MCF 10A (cell line): ENCODE measurements around the gene RAPGEF3. TPM values are rescaled to one million over a fixed set of nuclear protein-coding genes. Genes with fewer than 3 reads are reported as not detected.

Source experiments
- BruUV-seq: library from RNA; stranded (reverse); fragments of 400-500 nt; replicated peaks from 2 replicates; lab custom pipeline; 2021; lab: Mats Ljungman, UMichigan
- CTCF ChIA-PET: fragments of 300-600 bp; sonication (Branson Sonifier 250); formaldehyde crosslinking; extraction: SDS; loops from one replicate; lab custom pipeline; 2021; ENCODE audit warnings: antibody characterized with exemption, inconsistent platforms; lab: Yijun Ruan, JAX
- POLR2A ChIA-PET: fragments of 300-600, 350-650 bp; sonication (Branson Sonifier 250); formaldehyde crosslinking; extraction: SDS; loops from one replicate; lab custom pipeline; 2020; ENCODE audit warnings: antibody characterized with exemption, inconsistent platforms; lab: Yijun Ruan, JAX
- DNase-seq: peaks from one replicate; pipeline ENCODE4 v3.0.0-alpha.2; 2018; ENCODE audit not compliant: unreplicated experiment
- H3K27ac Mint-ChIP-seq: one replicate; pipeline ENCODE4 v1.8.0; 2022; ENCODE audit warnings: mild to moderate bottlenecking, low read depth, mixed read lengths; ENCODE audit not compliant: unreplicated experiment
- H3K27me3 Mint-ChIP-seq: one replicate; pipeline ENCODE4 v1.8.0; 2022; ENCODE audit warnings: mixed read lengths; ENCODE audit not compliant: insufficient read depth, unreplicated experiment
- H3K36me3 Mint-ChIP-seq: one replicate; pipeline ENCODE4 v1.8.0; 2022; ENCODE audit warnings: mild to moderate bottlenecking, moderate library complexity, mixed read lengths; ENCODE audit not compliant: insufficient read depth, unreplicated experiment
- H3K4me1 Mint-ChIP-seq: one replicate; pipeline ENCODE4 v1.8.0; 2022; ENCODE audit warnings: mixed read lengths; ENCODE audit not compliant: insufficient read depth, unreplicated experiment
- H3K4me3 Mint-ChIP-seq: one replicate; pipeline ENCODE4 v1.8.0; 2022; ENCODE audit warnings: mild to moderate bottlenecking, moderate library complexity, mixed read lengths; ENCODE audit not compliant: unreplicated experiment
- H3K9me3 Mint-ChIP-seq: one replicate; pipeline ENCODE4 v1.8.0; 2022; ENCODE audit warnings: mixed read lengths; ENCODE audit not compliant: unreplicated experiment
- intact Hi-C: fragments of 100-400 bp; cut with micrococcal nuclease; formaldehyde crosslinking; loops from 2 replicates; pipeline ENCODE4 v1.14.1; 2022
- total RNA-seq: library from RNA; stranded (reverse); gene quantifications from 2 replicates; pipeline ENCODE4 v1.2.3, GENCODE V29; 2022
- TF ChIP-seq, protein P1 (sequence below): fragments of 200-600 bp; IDR thresholded peaks from one replicate; pipeline ENCODE4 v1.8.0; 2022; ENCODE audit warnings: antibody characterized with exemption, mild to moderate bottlenecking; ENCODE audit not compliant: unreplicated experiment

RAPGEF3 gene
- total RNA-seq, 1 experiment from 2014 or later, result 1.4 TPM

GRCh38 chr12:47798382-47798948 is 39.8 kb upstream of the RAPGEF3 start:
- CTCF ChIA-PET, result interaction anchor here (0.6 to 38.2 kb wide), 3 partner anchors 19 to 542 kb away, joined by 3 to 622 read pairs (median 11); no protein-coding TSS in a partner anchor

GRCh38 chr12:47797441-47797840 is 38.8 kb upstream of the RAPGEF3 start:
- intact Hi-C loops, result loop anchor here (1.0 kb wide), 1 partner anchor 40 kb away; no protein-coding TSS in a partner anchor
- no peak for DNase-seq
- H3K4me1 Mint-ChIP-seq, result peaks cover 5% of the 10 kb centered on the region
- ChIA-PET POLR2A (no interaction called here), CTCF (interaction anchor here (0.6 to 38.2 kb wide), 4 partner anchors 10 to 51 kb away, joined by 3 to 622 read pairs (median 4); no protein-coding TSS in a partner anchor)
- peaks cover 27% of the 10 kb centered on the region for H3K36me3 Mint-ChIP-seq
- H3K27ac Mint-ChIP-seq, result no peak overlapping the region
- H3K27me3 Mint-ChIP-seq, result no peaks in the 10 kb centered on the region
- H3K9me3 Mint-ChIP-seq, result no peaks in the 10 kb centered on the region
- TF ChIP-seq, protein P1, sequence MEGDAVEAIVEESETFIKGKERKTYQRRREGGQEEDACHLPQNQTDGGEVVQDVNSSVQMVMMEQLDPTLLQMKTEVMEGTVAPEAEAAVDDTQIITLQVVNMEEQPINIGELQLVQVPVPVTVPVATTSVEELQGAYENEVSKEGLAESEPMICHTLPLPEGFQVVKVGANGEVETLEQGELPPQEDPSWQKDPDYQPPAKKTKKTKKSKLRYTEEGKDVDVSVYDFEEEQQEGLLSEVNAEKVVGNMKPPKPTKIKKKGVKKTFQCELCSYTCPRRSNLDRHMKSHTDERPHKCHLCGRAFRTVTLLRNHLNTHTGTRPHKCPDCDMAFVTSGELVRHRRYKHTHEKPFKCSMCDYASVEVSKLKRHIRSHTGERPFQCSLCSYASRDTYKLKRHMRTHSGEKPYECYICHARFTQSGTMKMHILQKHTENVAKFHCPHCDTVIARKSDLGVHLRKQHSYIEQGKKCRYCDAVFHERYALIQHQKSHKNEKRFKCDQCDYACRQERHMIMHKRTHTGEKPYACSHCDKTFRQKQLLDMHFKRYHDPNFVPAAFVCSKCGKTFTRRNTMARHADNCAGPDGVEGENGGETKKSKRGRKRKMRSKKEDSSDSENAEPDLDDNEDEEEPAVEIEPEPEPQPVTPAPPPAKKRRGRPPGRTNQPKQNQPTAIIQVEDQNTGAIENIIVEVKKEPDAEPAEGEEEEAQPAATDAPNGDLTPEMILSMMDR, result no peak
- no TSS peak for BruUV-seq
- no peak overlapping the region for H3K4me3 Mint-ChIP-seq

More at GRCh38 chr12:47798382-47798948, 39.8 kb upstream of the RAPGEF3 start:
- no TSS peak for BruUV-seq
- peaks cover 5% of the 10 kb centered on the region for H3K4me1 Mint-ChIP-seq
- TF ChIP-seq, protein P1, result no peak
- DNase-seq, result no peak
- no peaks in the 10 kb centered on the region for H3K9me3 Mint-ChIP-seq
- no peaks in the 10 kb centered on the region for H3K27me3 Mint-ChIP-seq
- POLR2A ChIA-PET, result no interaction called here
- H3K36me3 Mint-ChIP-seq, result peaks cover 26% of the 10 kb centered on the region
- no peak overlapping the region for H3K4me3 Mint-ChIP-seq
- H3K27ac Mint-ChIP-seq, result no peak overlapping the region
- intact Hi-C loops, result no loop called here

GRCh38 chr12:47795814-47796411 is 37.2 kb upstream of the RAPGEF3 start:
- ChIA-PET POLR2A (interaction anchor here (0.6 kb wide), 1 partner anchor 1937 kb away, joined by 4 read pairs; no protein-coding TSS in a partner anchor), CTCF (interaction anchor here (1.1 to 38.2 kb wide), 2 partner anchors 38 to 52 kb away, joined by 3 to 622 read pairs; no protein-coding TSS in a partner anchor)
- no TSS peak for BruUV-seq
- no peaks in the 10 kb centered on the region for H3K27me3 Mint-ChIP-seq
- H3K27ac Mint-ChIP-seq, result no peak overlapping the region
- intact Hi-C loops, result no loop called here
- no peak overlapping the region for H3K4me3 Mint-ChIP-seq
- H3K9me3 Mint-ChIP-seq, result no peaks in the 10 kb centered on the region
- H3K36me3 Mint-ChIP-seq, result peaks cover 39% of the 10 kb centered on the region
- H3K4me1 Mint-ChIP-seq, result peaks cover 3% of the 10 kb centered on the region
- TF ChIP-seq, protein P1, result no peak
- DNase-seq, result no peak

- H3K9me3 Mint-ChIP-seq, result no peaks in the 10 kb centered on the region
- no peaks in the 10 kb centered on the region for H3K4me1 Mint-ChIP-seq
- TF ChIP-seq, protein P1, result no peak
- BruUV-seq, result no TSS peak
- no peaks in the 10 kb centered on the region for H3K27me3 Mint-ChIP-seq
- H3K36me3 Mint-ChIP-seq, result peaks cover 44% of the 10 kb centered on the region
- DNase-seq, result no peak
- ChIA-PET POLR2A (interaction anchor here (0.6 kb wide), 1 partner anchor 1938 kb away, joined by 4 read pairs; no protein-coding TSS in a partner anchor), CTCF (interaction anchor here (1.1 to 38.2 kb wide), 2 partner anchors 39 to 51 kb away, joined by 3 to 622 read pairs; no protein-coding TSS in a partner anchor)
- H3K27ac Mint-ChIP-seq, result peak overlapping the region; percentile 54
- H3K4me3 Mint-ChIP-seq, result no peak overlapping the region
- intact Hi-C loops, result no loop called here
These were observed 36.6 kb upstream of the RAPGEF3 start for GRCh38 chr12:47795121-47795813.
